HG02642 (cell line): ENCODE measurements around the gene CACNA1A.
"Not testable (repeated sequence)": the region's sequence is repeated elsewhere in the genome, so short reads cannot be mapped to it uniquely, and the experiment has no call there.

Source experiments
- ATAC-seq: cut with Tn5 transposase; IDR thresholded peaks from one replicate; pipeline ENCODE4 v1.9.1; 2021; ENCODE audit warnings: mild to moderate bottlenecking; ENCODE audit not compliant: unreplicated experiment, poor library complexity

CACNA1A gene

DNA sequence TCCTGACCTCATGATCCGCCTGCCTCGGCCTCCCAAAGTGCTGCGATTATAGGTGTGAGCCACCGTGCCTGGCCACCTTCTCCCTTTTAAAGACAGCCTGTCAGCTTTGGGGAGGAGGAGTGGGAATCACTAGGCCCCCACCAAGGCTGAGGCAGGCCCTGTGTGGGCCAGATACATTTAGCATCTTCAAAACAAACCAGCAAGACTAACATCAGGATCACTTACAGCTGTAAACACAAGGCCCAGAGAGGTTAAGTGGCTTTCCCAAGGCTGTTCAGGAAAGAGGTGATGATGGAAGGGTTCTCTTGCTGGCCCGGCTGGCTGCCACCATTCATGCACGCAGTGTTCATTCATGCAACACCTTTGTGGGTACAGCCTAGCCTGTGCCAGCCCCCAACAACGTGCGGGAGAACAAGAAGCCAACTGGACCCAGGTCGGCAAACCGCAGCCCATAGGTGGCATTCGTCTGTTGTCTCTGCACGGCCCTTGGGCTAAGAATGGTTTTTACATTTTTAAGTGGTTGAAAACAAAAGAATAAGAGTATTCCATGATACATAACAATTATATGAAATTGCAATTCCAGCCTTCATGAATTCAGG is 333.0 kb downstream of the CACNA1A start:
- ATAC-seq = no peak

DNA sequence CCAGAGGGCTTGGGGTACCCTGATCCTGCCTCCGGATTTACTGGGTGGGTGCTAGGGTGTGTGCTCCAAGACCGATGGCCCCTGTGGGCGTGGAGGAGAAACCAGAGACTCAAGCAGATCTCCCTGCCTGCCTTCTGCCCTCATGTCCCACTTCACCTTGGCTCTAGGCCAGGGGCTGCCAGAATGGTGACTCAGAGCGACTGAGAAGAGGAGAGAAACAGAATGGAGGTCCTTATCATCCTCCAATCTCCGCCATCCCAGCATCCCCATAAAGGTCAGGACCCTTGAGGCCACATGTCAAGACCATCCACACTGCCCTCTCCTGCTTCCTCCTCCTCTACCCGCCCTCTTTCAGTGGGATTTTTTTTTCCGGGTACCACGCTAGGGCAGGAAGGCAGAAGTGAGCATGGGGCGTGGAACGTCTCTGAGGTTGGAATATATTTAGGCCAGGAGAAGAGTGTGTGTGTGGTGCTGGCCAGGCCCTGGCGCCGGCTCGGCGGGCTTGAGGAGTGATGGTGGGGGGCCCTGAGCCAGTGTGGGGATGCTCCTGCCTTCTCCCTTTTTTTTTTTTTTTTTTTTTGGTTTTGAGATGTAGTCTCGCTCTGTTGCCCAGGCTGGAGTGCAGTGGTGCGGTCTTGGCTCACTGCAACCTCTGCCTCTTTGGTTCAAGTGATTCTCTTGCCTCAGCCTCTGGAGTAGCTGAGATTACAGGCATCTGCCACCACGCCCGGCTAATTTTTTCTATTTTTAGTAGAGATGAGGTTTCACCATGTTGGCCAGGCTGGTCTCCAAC is 333.7 kb downstream of the CACNA1A start:
- no peak for ATAC-seq

DNA sequence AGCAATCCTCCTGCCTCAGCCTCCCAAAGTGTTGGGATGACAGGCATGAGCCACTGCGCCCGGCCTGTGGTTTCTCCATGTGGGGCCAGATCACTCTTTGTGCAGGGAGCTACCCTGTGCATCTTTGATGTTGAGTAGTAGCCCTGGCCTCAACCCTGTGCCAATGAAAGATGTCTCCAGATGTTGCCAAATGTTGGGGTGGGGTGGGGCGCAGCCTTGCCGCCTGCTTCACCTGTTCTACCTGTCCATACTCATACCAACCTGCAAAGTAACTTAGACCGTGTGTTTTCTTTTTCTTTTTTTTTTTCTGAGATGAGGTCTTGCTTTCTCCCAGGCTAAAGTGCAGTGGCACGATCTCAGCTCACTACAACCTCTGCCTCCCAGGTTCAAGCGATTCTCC is 335.1 kb downstream of the CACNA1A start:
- ATAC-seq = no peak

DNA sequence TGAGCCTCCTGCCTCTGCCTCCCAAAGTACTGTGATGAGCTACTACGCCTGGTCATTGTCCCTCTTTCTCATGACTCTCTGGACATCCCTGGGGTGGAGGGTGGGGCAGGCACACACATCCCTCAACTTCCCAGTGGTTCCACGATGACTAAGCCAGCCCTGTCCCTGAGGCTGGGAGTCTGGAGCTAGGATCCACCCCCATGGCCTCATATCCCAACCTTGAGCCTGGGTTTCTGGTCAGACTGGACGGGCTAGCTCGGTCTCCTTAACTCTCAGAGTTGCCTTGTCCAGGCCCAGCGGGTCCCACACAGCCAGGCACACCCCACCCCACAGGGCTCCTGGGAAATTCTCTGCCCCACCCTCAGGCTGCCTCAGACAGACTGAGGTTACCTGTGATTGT is 336.5 kb downstream of the CACNA1A start:
- no peak for ATAC-seq

DNA sequence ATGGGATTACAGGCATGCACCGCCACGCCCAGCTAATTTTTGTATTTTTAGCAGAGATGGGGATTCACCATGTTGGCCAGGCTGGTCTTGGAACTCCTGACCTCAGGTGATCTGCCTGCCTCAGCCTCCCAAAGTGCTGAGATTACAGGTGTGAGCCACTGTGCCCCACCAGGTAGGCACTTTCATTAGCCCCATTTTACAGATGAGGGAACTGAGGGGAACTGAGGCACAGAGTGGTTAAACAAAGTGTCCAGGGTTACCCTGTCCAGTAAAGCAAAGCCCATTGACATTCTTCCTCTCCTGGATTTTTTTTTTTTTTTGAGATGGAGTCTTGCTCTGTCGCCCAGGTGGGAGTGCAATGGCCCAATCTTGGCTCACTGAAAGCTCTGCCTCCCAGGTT is 340.1 kb downstream of the CACNA1A start:
- not testable (repeated sequence) for ATAC-seq

DNA sequence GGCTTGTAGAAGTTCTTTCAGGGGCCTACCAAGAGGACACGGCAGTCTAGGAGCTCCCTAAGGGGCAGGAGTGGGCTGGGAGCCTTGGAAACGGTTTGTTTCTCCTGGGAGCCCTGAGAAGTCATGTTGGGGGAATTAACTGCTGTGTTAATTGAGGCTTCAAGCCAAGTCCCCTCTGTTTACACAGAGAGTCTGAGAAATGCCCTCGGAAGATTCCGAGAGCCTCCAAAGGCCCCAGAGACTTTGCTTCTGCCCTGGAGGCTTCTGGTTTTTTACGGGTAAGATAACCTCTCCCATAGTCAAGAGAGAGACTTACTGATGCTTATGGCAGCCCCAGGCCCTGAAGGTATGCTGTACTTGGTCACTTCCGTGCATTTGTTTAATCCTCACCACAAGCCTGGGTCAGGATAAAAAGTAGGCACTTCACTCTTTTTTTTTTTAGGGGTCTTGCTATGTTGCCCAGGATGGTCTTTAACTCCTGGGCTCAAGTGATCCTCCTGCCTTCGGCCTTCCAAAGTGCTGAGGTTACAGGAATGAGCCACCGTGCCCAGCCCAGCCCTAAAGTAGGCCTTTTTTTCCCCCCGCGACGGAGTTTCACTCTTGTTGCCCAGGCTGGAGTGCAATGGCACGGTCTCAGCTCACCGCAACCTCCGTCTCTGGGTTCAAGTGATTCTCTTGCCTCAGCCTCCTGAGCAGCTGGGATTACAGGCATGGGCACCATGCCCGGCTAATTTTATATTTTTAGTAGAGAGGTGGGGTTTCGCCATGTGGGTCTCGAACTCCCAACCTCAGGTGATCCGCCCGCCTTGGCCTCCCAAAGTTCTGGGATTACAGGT is 340.9 kb downstream of the CACNA1A start:
- ATAC-seq = no peak

DNA sequence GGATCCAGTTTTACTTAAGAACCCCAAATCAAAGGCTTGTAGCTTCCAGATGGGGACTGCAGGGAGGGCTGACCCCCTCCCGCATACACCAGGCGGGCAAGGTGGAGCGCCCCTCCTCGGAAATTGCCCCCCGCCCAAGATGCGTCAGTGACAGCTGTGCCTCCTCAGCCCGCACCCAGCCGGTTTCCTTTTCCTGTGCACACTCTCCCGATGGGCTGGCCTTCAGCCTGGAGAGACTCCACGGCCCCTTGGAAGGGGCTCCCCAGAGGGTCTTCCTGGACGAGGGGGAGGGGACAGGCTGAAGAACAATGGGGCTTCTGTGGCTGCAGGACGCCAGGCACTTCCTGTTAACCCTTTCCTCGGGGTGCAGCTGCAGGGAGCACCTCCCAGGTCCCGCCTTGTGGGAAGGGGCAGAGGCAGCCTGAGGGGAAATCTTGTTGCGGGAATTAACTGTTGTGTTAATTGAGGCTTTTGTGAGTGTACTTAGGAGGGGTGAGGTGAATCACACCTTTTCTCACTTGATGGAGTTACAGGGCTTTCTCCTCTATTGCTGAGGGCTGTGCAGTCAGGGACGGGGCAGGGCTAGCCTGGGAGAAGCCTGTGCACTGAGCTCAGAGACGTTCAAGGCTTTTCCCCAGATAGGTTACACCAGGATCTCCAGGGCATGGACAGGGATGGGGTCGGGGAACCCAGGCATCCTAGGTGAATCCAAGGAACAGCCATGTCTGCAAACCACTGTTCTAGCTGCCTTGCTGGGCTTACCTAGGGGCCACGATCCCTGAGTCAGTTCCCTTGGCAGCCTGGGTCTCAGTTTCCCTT is 341.7 kb downstream of the CACNA1A start:
- ATAC-seq = no peak

DNA sequence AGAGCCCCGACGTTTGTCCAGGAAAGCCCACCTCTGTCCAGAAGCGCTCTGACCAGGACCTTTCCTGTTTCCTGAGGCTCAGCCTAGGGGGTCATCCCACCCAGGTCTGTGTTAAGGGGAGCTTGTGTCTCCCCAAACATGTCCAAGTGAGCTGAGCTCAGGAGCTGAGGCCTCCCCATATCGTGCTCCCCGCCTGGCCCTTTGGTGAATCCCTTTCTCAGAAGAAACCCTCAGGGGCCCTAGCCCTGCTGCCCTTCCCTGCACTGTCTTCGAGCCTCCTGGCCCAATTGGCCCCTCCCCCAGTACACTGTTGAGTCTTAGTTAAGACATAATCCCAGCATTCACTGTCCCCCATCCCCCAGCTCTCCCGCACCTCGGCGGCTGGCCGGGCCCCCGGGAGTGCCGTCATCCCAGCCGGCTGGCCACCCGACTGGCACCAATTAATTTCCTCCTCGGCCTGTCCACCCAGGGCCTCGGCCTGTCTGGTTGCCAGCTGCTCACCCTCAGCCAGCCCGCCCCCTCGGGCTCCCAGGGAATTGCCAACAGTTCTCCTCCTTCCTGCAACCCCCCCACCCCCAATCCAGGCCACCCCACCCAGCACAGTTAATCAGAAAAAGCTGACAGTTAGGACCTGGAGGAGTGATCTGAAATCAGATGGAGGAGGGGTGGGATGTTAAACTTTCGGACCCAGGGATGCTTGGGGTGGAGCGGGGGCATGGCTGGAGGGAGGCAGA is 342.5 kb downstream of the CACNA1A start:
- ATAC-seq = no peak

DNA sequence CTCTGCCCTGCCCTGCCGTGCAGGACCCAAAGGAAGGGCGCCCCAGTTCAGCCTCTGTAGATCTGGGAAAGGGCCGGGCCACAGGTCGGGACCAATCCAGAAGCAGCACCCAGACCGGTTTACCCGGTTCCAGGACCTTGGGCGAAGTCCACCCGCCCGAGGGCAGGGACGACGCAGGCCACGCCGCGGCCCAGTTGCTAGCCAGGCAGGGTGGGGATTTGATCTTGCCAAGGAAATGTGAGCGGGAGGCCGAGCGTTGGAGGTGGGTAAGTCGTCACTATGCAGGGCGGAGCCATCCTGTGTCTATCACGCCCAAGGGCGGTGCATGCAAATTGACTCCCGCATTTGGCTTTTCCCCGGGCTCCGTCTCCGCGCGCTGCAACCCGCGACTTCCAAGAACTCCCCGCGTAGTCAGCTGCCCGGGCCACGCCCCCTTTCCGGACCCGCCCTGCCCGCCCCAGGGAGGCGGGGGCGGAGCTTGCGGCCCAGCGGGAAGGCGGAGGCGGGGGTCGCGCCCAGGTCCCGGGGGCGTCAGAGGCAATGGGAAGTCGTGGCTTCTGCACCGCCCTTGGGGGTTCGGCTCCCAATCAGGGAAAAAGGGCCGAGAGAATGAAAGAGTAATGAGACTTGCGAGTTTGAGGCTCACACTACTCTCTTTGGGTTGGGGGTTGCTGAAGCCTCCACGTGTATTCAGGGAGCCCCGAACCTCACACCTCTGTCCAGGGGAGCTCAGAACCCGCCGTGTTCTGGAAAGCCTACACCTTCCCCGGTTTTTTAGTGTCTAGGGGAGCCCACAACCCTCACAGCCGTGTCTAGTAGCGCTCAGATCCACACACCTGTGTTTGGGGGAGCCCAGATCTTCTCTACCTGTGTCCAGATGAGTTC is 343.3 kb downstream of the CACNA1A start:
- ATAC-seq = peak; percentile 50

DNA sequence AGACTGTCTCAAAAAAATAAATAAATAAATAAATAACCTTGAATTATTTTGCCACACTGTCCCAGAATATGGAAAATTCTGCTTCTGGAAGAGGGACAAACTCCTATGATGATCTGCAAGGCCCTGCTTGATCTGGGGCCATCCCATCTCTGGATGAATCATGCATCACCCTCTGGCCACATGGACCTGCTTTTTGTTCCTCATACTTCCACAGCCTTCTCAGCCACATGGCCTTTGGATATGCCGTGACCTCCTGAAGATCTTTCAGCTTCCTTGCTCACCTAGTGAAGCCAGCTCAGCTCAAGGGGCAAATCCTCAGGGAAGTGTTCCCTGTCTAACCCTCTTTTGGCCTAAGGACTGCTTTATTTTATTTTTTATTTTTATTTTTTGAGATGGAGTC is 345.7 kb downstream of the CACNA1A start:
- ATAC-seq = no peak

DNA sequence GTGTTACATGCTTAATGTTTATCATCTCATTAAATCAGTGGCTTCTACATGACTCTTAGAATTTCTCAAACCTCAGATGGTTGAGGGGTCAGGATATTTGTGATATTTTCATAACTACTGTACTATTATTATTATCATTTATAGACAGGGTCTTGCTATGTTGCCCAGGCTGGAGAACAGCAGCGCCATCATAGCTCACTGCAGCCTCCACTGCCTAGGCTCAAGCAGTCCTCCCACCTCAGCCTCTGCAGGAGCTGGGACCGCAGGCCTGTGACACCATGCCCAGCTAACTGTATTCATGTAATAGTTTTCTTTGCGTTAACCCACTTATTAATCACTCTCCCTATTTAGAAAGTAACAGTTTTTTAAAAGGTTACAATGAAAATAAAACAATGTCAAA is 346.6 kb downstream of the CACNA1A start:
- no peak for ATAC-seq
